Erythroblast (primary cell): Measurements from ENCODE around the gene TEDC2.

Experiments used
- GATA1 ChIP-seq: IDR thresholded peaks from 2 replicates; pipeline ENCODE4 v1.6.1; 2011; ENCODE audit warnings: low read depth, mild to moderate bottlenecking, control low read depth, low read length, moderate library complexity
- POLR2A ChIP-seq: IDR thresholded peaks from 2 replicates; pipeline ENCODE4 v1.6.1; 2011; ENCODE audit warnings: mild to moderate bottlenecking, low read length

GRCh38 chr16:2426941-2427361 lies 33.0 kb upstream of the TEDC2 start:
- no peak for TF ChIP-seq POLR2A
- TF ChIP-seq GATA1 = no peak
